GM19023 (cell line): ENCODE measurements around the gene RASGRP2.

Experiments
- ATAC-seq: cut with Tn5 transposase; IDR thresholded peaks from one replicate; pipeline ENCODE4 v1.9.1; 2021; ENCODE audit warnings: mild to moderate bottlenecking, moderate library complexity; ENCODE audit not compliant: unreplicated experiment

The RASGRP2 gene

DNA sequence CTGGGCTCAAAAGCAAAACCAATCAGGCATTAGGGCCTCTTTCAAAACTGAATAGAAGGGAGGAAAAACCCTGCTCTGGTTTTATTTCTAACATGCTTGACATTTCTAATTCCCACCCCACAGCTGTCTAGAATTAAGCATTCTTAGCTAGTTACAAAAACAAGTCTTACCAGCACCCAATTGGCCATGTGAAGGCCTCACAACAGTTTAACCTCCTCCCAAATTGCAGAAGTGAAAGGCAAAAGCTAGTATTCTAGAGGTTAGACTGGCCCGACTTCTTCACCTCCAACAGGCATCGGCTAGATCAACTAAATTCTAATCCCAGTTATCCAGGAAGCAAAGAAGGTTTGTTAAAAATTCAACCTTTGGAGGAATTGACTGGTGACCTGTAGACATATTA lies 27.9 kb upstream of the RASGRP2 start:
- no peak for ATAC-seq

GRCh38 chr11:64770120-64770519 lies 26.2 kb upstream of the RASGRP2 start:
- no peak for ATAC-seq

GRCh38 chr11:64769283-64769682 lies 25.3 kb upstream of the RASGRP2 start:
- ATAC-seq = no peak

- no peak for ATAC-seq
These were observed 24.4 kb upstream of the RASGRP2 start for GRCh38 chr11:64768300-64768694.

GRCh38 chr11:64767344-64768299 lies 23.7 kb upstream of the RASGRP2 start:
- no peak for ATAC-seq

- ATAC-seq = no peak
These were observed 22.9 kb upstream of the RASGRP2 start for GRCh38 chr11:64766881-64767280.

DNA sequence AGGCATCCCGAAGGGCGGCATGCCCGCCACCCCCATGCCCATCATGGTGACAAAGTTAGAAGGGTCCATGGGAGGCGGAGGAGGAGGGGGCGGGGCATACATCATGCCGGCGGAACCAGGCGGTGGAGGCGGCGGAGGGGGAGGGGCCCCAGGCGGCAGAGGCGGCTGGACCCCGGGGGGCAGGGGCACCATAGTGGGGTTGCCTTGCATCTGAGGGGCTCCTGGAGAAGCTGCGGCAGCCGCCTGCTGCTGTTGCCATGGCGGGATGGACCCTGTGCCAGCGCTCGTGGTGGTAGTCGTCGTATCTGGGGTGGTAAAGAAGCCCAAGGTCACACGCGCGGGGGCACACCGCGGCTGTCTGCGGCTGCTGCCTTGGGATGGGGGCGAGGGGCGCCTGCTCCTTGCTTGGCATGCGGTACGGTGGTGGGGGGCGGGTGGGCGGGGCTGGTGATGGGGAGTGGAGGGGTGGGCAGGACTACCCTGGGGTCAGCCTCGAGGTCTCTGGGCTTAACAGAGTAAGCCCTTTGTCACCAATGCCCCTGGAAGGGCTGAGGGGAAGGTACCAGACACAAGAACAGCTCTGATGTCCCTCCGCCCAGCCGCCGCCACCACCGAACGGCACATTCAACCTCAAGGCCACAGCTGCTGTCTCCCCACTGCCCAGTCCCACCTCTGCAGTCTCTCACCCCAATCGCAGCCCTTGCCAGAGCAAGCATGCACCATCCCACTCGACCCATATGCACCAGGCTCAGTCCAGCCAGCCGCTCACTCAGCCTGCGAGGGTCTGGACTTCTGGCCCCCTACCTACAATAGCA lies 22.1 kb upstream of the RASGRP2 start:
- ATAC-seq = no peak

- ATAC-seq = no peak
These were observed 21.4 kb upstream of the RASGRP2 start for GRCh38 chr11:64765291-64765850.

DNA sequence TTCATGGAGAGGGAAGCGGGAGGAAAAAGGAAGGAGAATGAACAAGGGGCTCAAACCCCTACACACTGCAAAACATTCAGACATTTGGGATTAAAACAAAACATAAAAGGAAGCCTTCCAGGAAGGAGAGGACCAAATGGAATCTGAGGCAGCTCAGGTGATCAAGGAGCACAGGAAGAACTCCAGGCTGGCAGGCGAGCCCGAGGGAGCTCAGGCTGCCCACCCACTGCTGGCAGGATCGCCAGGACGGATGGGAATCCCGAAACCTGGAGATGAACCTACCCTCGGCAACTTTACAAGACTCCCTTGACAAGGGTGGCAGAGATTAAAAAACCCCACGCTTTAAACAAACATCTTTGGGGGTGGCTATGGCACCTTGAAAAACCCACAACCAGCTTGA lies 20.8 kb upstream of the RASGRP2 start:
- no peak for ATAC-seq

- ATAC-seq = no peak
These were observed 20.2 kb upstream of the RASGRP2 start for GRCh38 chr11:64764040-64764611.

- no peak for ATAC-seq
These were observed 19.6 kb upstream of the RASGRP2 start for GRCh38 chr11:64763526-64764039.

DNA sequence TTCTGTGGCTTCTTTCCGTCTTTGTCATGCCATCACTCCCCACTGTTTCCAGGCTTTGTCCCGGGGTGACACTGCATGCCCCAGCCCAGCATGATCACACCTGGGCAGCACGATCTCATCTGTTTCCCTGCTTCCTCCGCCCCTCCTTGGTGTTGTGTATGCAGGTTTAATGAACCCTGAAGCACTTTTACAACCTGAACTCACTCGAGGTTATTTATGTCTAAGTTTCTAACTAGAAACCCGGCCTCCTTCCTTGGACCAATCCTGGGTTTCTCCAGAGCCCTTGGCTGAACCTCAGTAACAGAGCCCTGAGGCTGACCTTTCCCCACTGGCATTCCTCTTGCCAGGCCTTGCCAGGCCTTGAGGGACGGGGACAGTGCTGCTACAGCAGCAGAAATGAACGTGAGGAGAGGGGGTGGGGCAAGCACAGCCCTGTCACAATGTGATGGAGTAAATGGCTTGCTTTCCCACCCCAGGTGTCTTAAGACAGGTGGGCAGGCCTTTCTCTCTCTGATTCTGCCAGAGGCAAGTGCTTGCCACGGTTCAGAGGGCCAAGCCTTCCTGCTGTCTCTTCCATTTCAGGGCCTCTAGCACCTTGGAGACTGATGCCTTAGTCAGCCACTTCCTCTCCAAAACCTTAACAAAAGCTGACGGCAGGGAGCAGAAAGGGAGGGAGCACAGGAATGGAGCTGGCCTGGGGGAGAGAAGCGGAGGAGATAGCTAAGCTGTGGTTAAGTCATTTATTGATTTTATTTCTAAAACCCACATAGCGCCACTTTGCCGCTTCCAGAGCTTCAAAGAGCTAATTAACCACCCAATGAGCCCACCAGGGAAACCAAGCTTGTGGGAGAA lies 19.0 kb upstream of the RASGRP2 start:
- ATAC-seq = no peak

DNA sequence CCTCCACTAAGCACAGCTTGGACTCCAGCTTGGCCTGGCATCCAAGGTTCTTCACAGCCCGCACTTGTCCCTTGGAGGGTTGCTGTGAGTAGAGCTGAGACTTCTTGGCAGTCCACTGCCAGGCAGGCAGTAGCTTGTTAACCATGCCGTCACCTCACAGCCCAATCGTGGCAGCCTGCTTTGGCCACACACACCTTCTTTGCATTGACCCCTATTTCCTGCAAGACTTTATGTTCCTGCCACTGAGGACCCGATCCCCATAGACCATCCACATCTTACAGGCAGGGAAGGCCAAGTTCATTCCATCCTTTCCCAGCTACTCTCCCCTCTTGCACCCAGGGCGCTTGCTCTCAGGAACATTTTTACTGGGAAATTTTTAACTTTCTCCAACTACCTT lies 18.3 kb upstream of the RASGRP2 start:
- no peak for ATAC-seq

- no peak for ATAC-seq
These were observed 16.9 kb upstream of the RASGRP2 start for GRCh38 chr11:64760759-64761420.

- ATAC-seq = no peak
These were observed 16.1 kb upstream of the RASGRP2 start, which contains the start of gene PYGM for GRCh38 chr11:64759722-64760719. PYGM (minus strand) TSS chr11:64759974; CDS start chr11:64759898, 76 bp downstream.

GRCh38 chr11:64759131-64759721 lies 15.3 kb upstream of the RASGRP2 start:
- no peak for ATAC-seq

- ATAC-seq = no peak
These were observed 14.6 kb upstream of the RASGRP2 start for GRCh38 chr11:64758330-64759079.
